HG02588 (cell line): Measurements from ENCODE around the gene CCNL1.

Source experiments
- ATAC-seq: cut with Tn5 transposase; IDR thresholded peaks from one replicate; pipeline ENCODE4 v1.9.1; 2021; ENCODE audit warnings: mild to moderate bottlenecking, moderate library complexity; ENCODE audit not compliant: unreplicated experiment

The CCNL1 gene

DNA sequence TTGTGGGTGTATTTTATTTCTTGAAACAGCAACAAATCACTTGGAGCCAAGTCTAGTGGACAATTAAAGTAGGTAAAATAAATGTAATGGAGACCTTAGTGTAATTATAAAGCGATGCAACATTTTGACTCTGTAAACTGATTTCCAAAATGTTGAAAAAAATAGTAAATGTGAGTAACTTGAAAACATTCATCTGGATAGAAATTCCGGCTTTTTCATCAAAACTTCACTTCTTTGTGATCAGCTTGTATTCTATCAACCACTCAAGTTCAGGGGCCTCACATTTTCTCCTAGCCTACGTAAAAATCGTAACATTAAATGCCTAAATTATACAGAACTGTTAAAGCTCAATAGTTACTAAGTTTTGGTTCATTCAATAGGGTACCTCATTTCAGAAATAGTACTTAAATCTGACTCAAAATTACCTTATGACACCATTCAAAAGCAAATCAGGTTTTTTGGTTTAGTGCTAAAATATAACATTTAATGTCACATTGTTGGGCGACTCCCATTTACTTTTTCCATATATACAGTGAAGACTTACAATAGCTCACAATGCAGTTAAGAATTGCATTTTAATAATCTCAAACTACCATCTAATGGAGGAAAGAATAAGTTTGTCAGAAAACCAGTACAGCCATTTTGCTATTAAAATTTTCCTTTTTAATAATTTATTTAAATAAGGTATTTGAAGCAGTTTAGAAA is 12.7 kb downstream of the CCNL1 start:
- ATAC-seq: no peak

DNA sequence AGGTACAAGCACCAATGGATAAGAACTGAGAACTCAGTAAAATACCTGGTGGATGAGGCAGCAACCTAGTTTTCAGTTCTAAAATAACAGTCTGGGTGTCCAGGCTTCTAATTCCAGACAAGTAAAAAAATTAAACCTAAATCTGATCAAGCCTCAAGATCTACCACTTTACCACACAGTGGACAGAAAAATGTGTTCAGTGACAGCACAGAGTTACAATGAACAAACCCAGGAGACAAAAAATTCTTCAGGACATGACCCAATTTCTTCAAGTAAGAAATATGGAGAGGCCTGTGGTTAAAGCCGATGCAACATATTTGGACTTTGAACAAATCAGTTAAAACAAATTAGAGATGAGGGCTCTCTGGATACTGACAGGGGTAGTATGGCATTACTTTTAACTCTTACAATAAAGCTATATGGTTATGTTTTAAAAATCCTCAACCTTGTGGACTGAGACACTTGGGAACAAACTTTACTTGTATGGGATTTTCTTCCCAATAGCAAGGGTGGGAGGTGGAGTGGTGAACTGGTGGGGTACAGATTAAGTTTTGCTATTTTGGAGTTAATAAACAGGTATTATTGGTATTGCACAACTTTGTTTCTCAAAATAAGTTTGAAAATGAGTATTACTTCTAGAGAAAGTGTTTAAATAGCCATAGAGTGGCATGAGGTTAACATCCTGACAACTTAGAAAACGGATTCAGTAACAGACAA is 14.2 kb downstream of the CCNL1 start:
- ATAC-seq: no peak

DNA sequence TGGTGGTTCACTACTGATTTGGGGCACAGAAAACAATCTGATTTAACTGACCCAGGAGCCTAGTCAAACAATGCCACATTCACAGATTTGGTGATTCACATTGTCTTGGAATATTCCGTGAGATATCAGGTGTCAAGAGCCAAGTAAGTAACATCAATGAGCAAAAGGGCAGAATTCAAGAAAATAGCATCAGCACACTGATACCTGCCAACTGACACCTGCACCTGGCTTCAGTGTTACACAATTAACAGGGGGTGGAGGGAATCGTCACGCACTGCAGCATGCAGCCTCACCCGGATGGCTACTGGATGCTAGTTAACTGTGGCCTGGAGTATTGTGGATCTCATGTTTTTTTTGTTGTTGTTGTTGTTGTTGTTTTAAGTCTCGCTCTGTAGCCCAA is 17.6 kb downstream of the CCNL1 start:
- ATAC-seq: no peak

DNA sequence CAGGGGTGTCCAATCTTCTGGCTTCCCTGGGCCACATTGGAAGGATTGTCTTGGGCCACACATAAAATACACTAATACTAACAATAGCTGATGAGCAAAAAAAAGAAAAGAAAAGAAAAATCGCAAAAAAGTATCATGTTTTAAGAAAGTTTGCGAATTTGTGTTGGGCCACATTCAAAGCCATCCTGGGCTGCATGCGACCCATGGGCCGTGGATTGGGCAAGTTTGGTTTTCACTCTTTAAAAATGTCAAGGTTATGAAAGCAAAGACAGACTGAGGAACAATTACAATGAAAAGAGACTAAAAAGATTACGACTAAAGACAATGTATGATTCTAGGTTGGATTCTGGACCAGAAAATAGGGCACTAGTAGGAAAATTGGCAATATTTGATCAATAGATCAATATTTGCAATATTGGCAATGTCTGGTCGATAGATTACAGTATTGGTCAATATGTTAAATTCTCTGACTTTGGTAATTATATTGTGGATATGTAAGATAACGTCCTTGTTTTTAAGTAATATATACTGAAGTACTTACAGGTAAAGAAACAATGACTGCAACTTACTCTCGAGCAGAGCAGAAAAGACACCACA is 19.9 kb downstream of the CCNL1 start:
- ATAC-seq: no peak

DNA sequence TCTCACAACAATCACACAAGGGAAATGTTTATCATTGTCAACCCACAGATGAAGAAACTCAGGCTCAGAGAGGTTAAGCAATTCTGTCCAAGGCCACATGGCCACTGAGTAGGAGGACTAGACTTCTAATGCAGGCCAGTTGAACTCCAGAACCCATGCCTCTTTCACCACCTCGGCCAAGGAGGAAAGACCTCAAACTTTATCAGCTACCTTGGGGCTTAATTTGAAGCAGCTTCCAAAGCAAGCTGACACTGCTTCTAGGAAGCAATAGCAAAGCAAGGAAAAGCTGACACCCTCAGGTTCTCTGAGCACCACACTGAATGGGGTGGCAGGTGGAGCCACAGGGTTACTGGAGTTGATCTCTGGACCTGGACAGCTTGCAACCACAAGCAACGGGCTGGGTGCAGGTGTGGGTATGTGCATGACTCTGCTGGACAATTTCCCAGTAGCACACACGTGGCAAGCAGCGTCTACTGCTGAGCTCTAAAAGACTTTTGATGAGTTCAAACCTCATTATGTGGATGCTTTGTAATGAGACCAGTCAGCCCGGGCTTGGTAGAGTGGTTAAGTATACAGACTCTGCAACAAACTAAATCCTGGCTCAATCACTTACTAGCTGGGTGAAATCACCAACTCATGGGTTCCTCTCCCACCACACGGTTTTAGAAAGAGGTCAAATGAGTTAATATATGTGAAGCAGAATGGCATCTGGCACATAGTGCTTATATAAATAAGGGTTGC is 23.1 kb downstream of the CCNL1 start:
- ATAC-seq: no peak

DNA sequence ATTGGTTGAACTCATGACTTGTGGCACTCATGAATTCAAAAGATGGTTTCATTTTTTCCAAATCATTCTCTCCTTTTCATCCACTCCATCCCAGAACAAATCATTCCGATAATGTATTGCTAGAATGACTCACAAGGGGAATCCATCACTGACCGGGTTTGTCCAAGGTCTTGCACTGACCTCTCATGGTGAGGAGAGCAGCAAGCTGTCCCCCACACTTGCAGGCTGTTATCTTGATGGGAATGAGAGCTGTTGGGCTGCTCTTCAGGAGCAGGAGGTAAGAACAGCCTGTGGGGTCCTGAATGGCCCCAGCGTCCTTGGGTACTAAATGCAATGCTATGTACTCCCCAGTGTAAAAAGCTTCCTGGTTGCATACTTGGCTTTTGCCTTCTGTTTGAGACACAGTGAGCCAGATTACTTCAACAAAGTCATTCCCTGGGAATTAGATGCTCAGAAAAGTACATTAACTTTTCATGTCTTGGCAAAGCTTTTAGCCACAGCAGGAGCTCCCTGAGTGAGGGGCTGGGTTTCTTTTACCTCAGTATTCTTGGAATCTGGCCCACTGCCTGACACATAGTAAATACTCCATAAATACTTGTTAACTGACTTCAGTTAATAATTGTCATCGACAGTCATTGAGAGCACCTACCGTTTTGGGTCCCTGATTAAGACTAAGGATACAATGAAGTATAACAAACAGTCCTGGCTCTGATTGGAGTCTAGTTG is 24.1 kb downstream of the CCNL1 start:
- ATAC-seq: no peak

DNA sequence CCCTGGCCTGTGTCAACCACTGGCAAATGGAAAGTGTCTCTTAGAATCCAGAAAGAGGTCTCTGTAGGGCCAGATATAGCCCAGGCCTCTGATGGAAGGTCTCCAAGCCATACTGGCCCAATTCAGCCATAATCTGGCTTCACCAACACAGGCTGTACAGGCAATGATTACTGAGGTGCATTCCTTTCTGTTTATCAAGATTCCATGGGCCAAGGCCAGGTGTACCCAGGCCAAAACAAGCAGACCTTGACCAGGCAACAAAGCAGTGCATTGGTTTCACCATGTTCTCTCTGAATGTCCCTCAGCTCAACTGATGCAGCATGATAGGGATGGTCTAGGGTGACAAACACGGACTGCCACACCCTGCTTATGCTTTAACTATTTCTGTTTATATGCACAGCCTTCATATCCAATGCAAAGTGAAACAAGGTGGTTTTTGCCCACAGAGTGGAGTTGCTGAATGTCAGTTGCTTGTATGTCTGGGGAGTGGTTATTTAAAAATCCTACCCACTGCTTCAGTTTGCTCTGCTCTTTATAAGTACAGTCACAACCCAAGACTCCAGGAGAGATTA is 25.2 kb downstream of the CCNL1 start:
- peak; percentile 48 for ATAC-seq

DNA sequence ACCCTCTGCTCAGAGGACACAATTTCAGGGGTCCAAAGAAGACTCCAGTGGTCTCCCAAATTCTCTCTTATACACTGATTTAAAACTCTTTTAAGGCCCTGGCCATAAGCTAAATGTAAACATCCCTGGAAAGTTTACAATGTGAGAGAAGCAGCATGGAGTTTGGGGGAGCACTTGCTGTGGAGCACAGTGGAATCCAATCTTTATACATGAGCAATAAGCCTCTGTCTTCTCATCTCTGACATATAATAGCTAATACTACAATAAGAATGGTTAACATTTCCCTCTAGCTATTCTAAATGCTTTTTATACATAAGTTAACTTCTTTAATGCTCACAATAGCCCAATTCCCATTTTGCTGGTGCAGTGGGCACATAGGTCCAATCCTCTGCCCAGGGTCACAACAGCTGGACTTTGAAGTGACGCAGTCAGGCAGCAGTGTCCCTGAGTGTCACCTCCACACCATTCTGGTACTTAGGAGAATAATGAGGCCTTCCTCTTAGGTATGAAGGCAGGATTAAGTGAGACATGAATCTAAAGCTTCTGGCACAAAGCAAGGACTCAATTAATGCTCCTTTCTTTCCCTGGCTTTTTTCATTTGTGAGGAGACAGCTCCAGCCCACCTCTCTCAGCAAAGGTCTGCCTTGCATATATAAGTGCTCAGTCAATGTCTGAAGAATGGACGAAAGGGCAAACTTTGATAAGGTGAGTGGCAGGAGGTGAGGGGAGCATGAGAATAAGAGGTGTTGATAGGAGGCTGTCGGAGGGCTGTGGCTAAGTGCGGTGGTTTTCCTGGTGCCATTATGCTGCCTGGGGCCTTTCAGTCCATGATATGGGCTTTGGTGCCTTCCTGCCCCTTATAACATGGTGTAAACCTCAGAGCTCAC is 26.3 kb downstream of the CCNL1 start:
- ATAC-seq: no peak

DNA sequence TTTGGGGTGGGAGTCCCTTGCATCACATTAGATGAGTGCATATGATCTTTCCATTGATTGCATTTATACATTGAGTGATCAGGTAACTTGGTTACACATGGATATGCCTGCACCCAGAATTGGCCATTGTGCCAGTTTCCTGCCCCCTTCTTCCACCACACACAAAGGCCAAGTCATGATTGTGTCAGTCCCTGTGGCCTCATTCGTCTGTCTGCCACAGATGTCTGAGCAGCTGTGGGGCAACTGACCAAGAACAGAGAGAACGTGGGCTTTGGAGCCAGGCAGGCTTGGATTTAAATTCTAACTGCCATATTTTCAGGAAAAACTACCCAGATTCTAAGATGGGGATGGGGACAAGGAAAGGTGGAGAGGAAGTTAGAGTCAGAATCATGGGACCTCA is 27.0 kb downstream of the CCNL1 start:
- no peak for ATAC-seq

DNA sequence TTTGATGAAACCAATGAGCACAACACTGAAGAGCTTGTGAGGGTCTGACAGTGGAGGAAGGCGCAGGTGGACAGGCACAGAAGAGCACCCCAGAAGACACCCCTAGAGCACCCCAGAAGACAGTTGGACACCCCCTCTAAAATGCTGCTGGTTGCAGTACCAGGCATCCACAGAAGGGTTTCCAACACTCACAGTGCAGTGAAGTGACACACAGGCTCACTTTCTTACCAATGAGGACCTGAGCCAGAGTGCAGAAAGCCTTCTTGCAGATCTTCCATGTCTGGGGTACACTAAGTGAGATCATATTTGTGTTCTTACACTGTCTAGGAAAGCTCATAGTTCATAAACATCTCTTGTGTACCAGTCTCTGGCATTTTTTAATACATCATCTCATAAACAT is 27.6 kb downstream of the CCNL1 start:
- no peak for ATAC-seq

DNA sequence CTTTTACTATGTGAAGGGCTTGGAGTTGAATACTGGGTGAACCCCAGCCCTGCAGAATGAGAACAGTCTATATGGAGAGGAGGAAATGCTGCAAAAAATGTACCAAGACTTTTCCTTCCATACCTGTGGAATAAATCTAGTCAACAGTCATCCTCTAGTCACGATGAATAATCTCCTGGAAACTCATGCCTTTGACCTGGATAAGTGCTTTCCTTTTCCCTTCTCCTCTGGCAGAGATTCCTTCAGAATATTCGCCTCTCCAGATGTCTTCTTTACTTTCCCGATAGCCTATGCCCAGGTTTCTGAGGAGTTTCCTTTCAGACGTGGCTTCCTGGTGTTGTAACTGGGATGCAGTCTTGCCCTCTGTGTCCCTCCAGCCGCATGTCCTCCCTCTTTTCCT is 28.1 kb downstream of the CCNL1 start:
- no peak for ATAC-seq

DNA sequence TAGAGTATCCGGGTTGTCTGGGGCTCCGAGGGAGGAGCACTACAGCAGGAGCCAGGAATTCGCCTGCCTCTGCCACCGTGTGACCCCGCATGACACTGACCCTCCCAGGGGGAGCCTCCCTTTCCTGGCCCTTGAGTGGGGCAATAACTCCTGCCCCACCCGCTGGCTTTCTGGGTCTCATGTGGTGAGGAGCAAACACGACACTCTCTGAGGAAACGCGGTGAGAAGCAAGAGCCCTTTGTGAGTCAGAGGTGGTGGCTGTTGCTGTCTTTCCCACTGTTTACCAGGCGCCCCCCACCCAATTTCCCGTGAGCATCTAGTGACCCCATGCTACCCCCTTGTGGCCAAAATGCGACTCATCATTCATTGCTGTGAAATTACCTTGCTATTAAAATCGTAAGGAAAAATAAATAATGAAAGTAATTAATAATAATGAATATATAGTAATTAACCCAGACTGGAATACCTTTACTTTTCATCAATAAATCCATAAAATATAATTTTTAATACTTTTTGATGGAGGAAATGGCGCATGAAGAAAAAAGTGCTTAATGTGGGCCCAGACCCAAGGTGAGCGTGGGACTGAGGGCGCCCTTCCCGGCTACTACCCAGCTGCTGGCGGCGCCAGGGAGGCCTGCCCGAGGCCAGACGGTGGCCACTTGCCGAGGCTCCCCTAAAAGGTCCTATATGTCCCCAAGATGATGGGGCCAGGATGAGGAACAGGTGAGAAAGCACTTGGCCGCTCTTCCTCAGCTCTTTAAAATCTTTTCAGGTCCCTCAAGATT is 29.3 kb downstream of the CCNL1 start:
- no peak for ATAC-seq

DNA sequence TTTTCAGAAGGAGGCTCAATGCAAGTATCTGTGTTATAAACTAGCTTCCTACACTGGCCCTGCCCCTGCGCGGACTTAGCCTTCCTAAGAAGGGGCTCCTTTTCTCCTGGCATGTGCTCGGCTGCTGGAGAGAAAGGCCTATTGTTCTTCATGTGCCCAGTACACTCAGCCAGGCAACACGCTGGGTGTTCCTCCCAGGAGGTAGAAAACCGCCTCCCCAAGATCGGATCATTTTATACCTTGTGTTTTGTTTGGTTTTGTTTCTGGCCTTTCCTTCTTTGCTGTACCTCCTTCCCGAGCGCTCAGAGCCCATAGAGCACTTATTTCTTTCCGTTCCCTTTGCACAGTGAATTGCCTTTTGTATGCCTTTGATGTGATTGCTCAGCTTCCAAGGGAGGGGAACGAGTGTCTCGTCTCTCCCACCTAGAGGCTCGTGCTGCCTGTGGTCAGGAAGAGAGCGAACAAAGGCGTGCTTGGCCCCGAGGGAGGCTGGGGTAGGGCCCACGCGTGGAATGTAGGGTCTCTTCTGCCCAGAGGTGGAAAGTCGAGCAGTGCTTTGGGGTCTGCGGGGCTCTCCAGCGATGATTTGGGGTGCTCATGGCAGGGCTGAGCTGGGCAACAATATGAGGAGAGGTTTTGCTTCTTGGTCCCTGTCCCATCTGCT is 30.0 kb downstream of the CCNL1 start:
- no peak for ATAC-seq

DNA sequence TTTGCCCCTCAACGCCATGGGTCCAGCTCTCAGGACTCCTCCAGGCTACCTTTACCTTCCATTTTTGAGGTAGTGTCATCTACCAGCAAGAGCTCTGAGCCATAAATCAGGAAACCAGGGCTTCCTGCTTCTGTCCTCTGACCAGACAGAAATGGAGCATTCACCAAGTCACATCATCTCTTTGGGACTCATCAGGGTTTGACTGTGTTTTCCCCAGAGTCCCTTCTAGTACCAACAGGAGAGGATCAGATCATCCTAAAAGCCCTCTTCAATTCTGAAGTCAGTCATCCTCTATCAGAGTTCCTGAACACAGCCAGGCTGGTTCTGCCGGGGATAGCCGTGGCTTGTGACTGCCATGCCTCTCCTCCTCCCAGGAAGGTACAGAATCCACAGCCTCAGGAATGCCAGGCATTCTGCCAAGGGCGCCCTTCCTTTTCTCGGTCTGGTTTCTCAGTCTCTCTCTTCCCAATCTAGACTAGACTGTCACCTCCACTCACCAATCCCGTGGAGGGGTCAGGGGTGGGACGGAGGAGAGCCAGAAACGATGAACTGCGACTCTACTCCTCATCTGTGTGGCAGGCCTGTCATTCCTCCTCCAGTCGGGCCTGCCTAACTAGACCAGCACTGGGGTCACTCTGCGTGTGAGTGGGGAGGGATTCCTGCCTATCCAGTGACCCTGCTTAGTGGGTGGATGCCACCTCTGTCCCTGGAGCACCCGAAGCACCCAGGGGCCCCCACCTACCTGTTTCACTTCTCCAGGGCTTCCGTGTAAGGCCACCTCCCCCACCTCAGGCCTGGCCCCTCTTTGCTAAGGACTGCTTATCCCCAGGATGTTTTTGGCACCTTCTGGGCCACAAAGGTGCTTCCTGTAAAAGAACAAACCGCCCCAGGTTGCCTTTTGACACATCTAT is 30.9 kb downstream of the CCNL1 start:
- ATAC-seq: peak; percentile 15

DNA sequence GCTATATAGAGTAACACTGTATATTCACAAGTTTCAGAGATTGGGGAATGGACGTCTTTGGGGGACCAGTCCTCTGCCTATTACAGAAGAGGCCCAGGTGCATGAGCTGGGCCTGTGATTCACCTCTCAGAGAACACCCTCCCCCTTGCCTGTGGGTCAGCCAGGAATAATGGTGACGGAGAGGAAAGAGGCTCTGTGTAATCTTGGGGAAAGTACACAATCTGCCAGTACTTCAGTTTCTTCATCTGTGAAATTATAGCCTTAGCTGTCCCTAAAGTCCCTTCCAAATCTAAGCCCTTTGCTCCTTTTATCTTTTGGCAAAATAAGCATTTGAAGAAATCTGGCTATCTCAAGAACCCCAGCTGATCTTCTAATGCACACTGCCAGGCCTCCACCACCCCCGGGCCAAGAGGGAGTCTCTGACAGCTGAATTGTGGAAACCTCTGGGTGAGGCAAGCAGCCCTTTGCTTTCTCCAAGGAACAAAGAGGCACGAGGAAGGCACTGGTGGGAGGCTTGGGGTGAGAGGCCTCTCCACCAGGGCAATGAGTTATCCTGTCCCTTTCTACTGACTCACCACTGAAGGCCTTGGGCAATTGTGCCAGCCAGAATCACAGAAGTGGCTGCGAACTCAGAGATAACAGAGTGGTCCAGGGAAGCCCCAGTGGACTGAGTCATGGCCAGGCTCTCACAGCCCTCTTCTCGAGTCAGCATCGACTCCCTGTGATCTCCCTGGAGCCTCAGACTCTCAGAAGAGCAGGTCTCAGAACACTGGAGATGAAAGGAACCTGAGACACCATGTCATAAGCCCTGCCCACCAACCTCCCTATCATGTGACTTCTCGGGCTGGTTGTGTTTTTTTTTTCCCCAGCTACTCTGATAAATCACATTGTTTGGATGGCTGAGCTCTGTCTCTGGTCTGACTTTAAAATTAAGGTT is 31.8 kb downstream of the CCNL1 start:
- ATAC-seq: peak; percentile 56

DNA sequence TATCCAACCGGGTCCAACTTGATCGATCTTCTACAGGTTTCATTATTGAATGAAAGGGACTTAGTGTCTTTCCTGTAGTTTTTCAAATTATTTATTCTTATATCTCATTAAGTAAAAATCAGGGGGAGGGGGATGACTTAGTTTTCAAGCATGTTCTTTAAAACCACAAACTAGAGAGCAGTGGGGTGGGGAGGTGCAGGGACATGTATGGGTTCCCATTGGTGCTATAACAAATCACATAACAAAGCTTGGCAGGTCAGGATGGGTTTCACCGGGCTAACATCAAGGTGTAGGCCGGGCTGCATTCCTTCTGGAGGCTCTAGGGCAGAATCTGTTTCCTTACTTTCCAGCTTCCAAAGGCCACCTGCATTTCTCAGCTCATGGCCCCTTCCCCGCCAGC is 32.7 kb downstream of the CCNL1 start:
- ATAC-seq: no peak
